ENCODE data around the gene NLE1. TPM values are rescaled to one million over a fixed set of nuclear protein-coding genes. Genes with fewer than 3 reads are reported as not detected.

NLE1 gene
- total and polyA plus RNA-seq, 2 of the 8 experiments (the other 6 are each of a cell fraction or from before 2014, with no cell fraction given) = 50.4 to 51.5 TPM

- H3K18ac ChIP-seq (ENCODE audit: extremely low read depth, low read length) = no peak overlapping the region
- H4K20me1 ChIP-seq (replicated peaks in 1 of 2; ENCODE audit: control insufficient read depth in 1 of 2, insufficient read depth in 2 of 2, low read length in 2 of 2) = no peaks in the 10 kb centered on the region
- peak; percentile 37 to 55 for TF ChIP-seq RAD21 (IDR thresholded peaks at IDR 0.05 in 1 of 2, conservative IDR thresholded peaks at IDR 0.05 in 1 of 2; ENCODE audit: low read depth in 2 of 2, low read length in 2 of 2)
- no peak for TF ChIP-seq RBBP5 (IDR thresholded peaks at IDR 0.05; ENCODE audit: borderline replicate concordance, low read depth, low read length)
- peak in 1 of 3 experiments; percentile 27; a peak in 1 of 4 replicates for TF ChIP-seq CTCF (IDR thresholded peaks at IDR 0.05; ENCODE audit: control extremely low read depth in 1 of 3, insufficient read depth in 1 of 3, low read depth in 1 of 3, low read length in 3 of 3)
- TF ChIP-seq HDAC2 (IDR thresholded peaks at IDR 0.05; ENCODE audit: borderline replicate concordance in 1 of 2, low read depth in 2 of 2, low read length in 2 of 2) = no peak
- no peak for FAIRE-seq
- no peaks in the 10 kb centered on the region for H3K23me2 ChIP-seq (ENCODE audit: low read depth, low read length)
- no peak overlapping the region for H3K23ac ChIP-seq (ENCODE audit: insufficient read length)
- no peaks in the 10 kb centered on the region for H3K27me3 ChIP-seq (replicated peaks in 1 of 4; ENCODE audit: control insufficient read depth in 3 of 4, extremely low read depth in 1 of 4, insufficient read depth in 3 of 4, low read length in 3 of 4)
- H3K4me1 ChIP-seq (replicated peaks in 1 of 4; ENCODE audit: control insufficient read depth in 3 of 4, insufficient read depth in 4 of 4, low read length in 3 of 4) = no peaks in the 10 kb centered on the region
- no peaks in the 10 kb centered on the region for H3K36me3 ChIP-seq (ENCODE audit: control insufficient read depth in 2 of 4, insufficient read depth in 4 of 4, low read length in 3 of 4)
- H2AK5ac ChIP-seq (ENCODE audit: low read depth, low read length) = no peak overlapping the region
- DNase-seq (ENCODE audit: low read depth in 1 of 2, low spot score in 2 of 2) = no peak
- POLR2A ChIA-PET (ENCODE audit: partially characterized antibody) = no interaction called here
- no peak overlapping the region for H3K56ac ChIP-seq (replicated peaks; ENCODE audit: insufficient read length, low read depth, low read length)
- no peak overlapping the region for H3K4me2 ChIP-seq (ENCODE audit: insufficient read depth in 1 of 2, low read depth in 2 of 2, low read length in 2 of 2)
- H3K27ac ChIP-seq (ENCODE audit: low read depth, low read length) = no peak overlapping the region
- WGBS, 2 experiments (ENCODE audit: extremely low coverage in 1 of 2, insufficient coverage in 1 of 2, insufficient read length in 1 of 2, insufficient replicate concordance in 2 of 2, low coverage in 1 of 2, low lambda C conversion rate in 2 of 2, missing lambda C conversion rate in 1 of 2) = 74% methylated on average over 3 of the region's 3 CpGs; no CpG with 5 or more reads in 1 of the 2 experiments
- H4K91ac ChIP-seq (replicated peaks; ENCODE audit: insufficient read length, low read length) = no peak overlapping the region
- no peaks in the 10 kb centered on the region for H3K79me2 ChIP-seq (ENCODE audit: control insufficient read depth in 1 of 2, insufficient read depth in 2 of 2, low read length in 2 of 2)
- H3K4me3 ChIP-seq (ENCODE audit: extremely low read depth in 1 of 4, insufficient read depth in 2 of 4, low read depth in 3 of 4, low read length in 4 of 4) = no peak overlapping the region
- H2AFZ ChIP-seq (ENCODE audit: low read length) = no peak overlapping the region
- H4K8ac ChIP-seq (ENCODE audit: extremely low read depth, insufficient read depth, low read length) = no peak overlapping the region
- H2BK5ac ChIP-seq (ENCODE audit: low read depth, low read length) = no peak overlapping the region
- H2BK15ac ChIP-seq (ENCODE audit: low read length) = no peak overlapping the region
- H3K79me1 ChIP-seq (ENCODE audit: low read depth, low read length) = no peaks in the 10 kb centered on the region
- no peak overlapping the region for H2BK20ac ChIP-seq (ENCODE audit: low read length)
- H3K14ac ChIP-seq (ENCODE audit: insufficient read length) = no peak overlapping the region
- no peak overlapping the region for H3K9ac ChIP-seq (replicated peaks in 1 of 4; ENCODE audit: extremely low read depth in 1 of 4, low read depth in 3 of 4, low read length in 3 of 4)
- no peak overlapping the region for H2BK120ac ChIP-seq (replicated peaks; ENCODE audit: low read depth, low read length)
- CTCF ChIA-PET (ENCODE audit: partially characterized antibody) = interaction anchor here (0.6 to 1.3 kb wide), 3 partner anchors 34 to 222 kb away, joined by 3 read pairs; no protein-coding TSS in a partner anchor
- no peaks in the 10 kb centered on the region for H3K9me3 ChIP-seq (ENCODE audit: insufficient read depth in 2 of 2, low read depth in 1 of 2, low read length in 1 of 2)
- H2BK12ac ChIP-seq (ENCODE audit: low read depth, low read length) = no peak overlapping the region
- H4K5ac ChIP-seq (ENCODE audit: insufficient read length, low read depth, low read length) = no peak overlapping the region
- H3K4ac ChIP-seq (replicated peaks; ENCODE audit: insufficient read length, low read depth, low read length) = no peak overlapping the region
Measured at GRCh38 chr17:35184274-35184673, 42.2 kb upstream of the NLE1 start.
